ENCODE results near the gene ESYT3. TPM values are rescaled to one million over a fixed set of nuclear protein-coding genes. Genes with fewer than 3 reads are reported as not detected.

The ESYT3 gene
- total and polyA plus RNA-seq, 4 donors = under 0.01 to 0.07 (median 0.05) TPM

DNA sequence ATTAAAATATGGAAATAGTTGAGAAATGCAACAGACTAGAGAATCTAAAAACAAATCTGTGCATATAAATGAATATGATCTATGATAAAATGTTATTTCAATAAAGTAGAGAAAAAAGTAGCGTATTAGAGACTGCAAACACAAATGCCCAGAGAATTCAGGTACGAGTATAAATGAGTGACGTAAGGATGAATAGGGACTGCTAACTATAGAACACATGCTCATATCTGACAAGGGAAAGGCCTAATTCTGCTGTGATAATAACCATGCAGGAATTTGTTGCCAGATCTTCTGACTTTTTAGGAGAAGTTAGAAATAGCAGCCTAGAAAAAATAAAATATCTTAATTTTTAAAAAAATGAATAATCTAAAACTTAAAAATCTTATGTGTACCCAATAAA, 73.1 kb downstream of the ESYT3 start:
- Histone ChIP-seq H3K27me3 (ENCODE audit: control insufficient read depth in 4 of 4, insufficient read depth in 4 of 4, low read length in 3 of 4) (no peaks in the 10 kb centered on the region), H3K36me3 (ENCODE audit: control insufficient read depth in 4 of 4, insufficient read depth in 3 of 4, low read depth in 1 of 4, low read length in 3 of 4) (peaks cover 0 to 20% (median 9%) of the 10 kb centered on the region in 4 donors), H3K9me3 (ENCODE audit: control insufficient read depth in 4 of 4, low read length in 3 of 4) (no peaks in the 10 kb centered on the region), H3K4me1 (ENCODE audit: control insufficient read depth in 4 of 4, insufficient read depth in 4 of 4, low read length in 3 of 4) (no peaks in the 10 kb centered on the region), H3K27ac (ENCODE audit: low read depth in 1 of 2, low read length in 2 of 2) (no peak overlapping the region), H3K4me3 (ENCODE audit: low read depth in 1 of 3, low read length in 3 of 3) (no peak overlapping the region), H3K9ac (ENCODE audit: low read depth in 1 of 2, low read length in 2 of 2) (no peak overlapping the region)
- no peak for DNase-seq (ENCODE audit: low spot score)
- TF ChIP-seq HNF4G (IDR thresholded peaks at IDR 0.05) = no peak
- no peak for TF ChIP-seq FOXA2 (IDR thresholded peaks at IDR 0.05)
- TF ChIP-seq, protein P1, sequence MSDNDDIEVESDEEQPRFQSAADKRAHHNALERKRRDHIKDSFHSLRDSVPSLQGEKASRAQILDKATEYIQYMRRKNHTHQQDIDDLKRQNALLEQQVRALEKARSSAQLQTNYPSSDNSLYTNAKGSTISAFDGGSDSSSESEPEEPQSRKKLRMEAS (IDR thresholded peaks at IDR 0.05) = no peak
- TF ChIP-seq, protein P2, sequence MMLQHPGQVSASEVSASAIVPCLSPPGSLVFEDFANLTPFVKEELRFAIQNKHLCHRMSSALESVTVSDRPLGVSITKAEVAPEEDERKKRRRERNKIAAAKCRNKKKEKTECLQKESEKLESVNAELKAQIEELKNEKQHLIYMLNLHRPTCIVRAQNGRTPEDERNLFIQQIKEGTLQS (IDR thresholded peaks at IDR 0.05) = no peak
- no peak for TF ChIP-seq NR2F2 (IDR thresholded peaks at IDR 0.05)
- TF ChIP-seq, protein P3, sequence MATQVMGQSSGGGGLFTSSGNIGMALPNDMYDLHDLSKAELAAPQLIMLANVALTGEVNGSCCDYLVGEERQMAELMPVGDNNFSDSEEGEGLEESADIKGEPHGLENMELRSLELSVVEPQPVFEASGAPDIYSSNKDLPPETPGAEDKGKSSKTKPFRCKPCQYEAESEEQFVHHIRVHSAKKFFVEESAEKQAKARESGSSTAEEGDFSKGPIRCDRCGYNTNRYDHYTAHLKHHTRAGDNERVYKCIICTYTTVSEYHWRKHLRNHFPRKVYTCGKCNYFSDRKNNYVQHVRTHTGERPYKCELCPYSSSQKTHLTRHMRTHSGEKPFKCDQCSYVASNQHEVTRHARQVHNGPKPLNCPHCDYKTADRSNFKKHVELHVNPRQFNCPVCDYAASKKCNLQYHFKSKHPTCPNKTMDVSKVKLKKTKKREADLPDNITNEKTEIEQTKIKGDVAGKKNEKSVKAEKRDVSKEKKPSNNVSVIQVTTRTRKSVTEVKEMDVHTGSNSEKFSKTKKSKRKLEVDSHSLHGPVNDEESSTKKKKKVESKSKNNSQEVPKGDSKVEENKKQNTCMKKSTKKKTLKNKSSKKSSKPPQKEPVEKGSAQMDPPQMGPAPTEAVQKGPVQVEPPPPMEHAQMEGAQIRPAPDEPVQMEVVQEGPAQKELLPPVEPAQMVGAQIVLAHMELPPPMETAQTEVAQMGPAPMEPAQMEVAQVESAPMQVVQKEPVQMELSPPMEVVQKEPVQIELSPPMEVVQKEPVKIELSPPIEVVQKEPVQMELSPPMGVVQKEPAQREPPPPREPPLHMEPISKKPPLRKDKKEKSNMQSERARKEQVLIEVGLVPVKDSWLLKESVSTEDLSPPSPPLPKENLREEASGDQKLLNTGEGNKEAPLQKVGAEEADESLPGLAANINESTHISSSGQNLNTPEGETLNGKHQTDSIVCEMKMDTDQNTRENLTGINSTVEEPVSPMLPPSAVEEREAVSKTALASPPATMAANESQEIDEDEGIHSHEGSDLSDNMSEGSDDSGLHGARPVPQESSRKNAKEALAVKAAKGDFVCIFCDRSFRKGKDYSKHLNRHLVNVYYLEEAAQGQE (IDR thresholded peaks at IDR 0.05) = no peak
- no peak for TF ChIP-seq YY1 (IDR thresholded peaks at IDR 0.05)
- TF ChIP-seq, protein P4, sequence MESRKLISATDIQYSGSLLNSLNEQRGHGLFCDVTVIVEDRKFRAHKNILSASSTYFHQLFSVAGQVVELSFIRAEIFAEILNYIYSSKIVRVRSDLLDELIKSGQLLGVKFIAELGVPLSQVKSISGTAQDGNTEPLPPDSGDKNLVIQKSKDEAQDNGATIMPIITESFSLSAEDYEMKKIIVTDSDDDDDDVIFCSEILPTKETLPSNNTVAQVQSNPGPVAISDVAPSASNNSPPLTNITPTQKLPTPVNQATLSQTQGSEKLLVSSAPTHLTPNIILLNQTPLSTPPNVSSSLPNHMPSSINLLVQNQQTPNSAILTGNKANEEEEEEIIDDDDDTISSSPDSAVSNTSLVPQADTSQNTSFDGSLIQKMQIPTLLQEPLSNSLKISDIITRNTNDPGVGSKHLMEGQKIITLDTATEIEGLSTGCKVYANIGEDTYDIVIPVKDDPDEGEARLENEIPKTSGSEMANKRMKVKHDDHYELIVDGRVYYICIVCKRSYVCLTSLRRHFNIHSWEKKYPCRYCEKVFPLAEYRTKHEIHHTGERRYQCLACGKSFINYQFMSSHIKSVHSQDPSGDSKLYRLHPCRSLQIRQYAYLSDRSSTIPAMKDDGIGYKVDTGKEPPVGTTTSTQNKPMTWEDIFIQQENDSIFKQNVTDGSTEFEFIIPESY (IDR thresholded peaks at IDR 0.05) = no peak
- WGBS = 98% methylated on average over 3 of the region's 3 CpGs

DNA sequence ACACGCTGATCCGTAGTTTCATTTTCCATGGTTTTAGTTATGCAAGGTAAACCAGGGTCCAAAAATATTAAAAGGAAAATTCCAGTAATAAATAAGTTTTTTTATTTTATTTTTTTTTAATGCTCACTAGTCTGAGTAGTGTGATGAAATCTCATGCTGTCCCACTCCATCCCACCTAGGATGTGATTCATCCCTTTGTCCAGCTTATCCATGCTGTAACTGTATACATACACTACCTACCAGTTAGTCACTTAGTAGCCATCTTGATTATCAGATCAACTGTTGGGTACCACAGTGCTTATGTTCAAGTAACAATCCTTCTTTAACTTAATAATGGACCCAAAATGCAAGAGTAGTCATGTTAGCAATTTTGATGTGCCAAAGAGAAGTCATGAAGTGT, 75.2 kb downstream of the ESYT3 start:
- 98% methylated on average over 2 of the region's 2 CpGs for WGBS
- peaks cover 0 to 16% (median 7%) of the 10 kb centered on the region in 4 donors for H3K36me3 ChIP-seq (ENCODE audit: control insufficient read depth in 4 of 4, insufficient read depth in 3 of 4, low read depth in 1 of 4, low read length in 3 of 4)
- TF ChIP-seq EGR1 (IDR thresholded peaks at IDR 0.05; ENCODE audit: low read depth in 2 of 2) = no peak
- no peak for TF ChIP-seq JUND (IDR thresholded peaks at IDR 0.05)
- no peak for TF ChIP-seq HNF4A (conservative IDR thresholded peaks at IDR 0.05)
- TF ChIP-seq, protein P5, sequence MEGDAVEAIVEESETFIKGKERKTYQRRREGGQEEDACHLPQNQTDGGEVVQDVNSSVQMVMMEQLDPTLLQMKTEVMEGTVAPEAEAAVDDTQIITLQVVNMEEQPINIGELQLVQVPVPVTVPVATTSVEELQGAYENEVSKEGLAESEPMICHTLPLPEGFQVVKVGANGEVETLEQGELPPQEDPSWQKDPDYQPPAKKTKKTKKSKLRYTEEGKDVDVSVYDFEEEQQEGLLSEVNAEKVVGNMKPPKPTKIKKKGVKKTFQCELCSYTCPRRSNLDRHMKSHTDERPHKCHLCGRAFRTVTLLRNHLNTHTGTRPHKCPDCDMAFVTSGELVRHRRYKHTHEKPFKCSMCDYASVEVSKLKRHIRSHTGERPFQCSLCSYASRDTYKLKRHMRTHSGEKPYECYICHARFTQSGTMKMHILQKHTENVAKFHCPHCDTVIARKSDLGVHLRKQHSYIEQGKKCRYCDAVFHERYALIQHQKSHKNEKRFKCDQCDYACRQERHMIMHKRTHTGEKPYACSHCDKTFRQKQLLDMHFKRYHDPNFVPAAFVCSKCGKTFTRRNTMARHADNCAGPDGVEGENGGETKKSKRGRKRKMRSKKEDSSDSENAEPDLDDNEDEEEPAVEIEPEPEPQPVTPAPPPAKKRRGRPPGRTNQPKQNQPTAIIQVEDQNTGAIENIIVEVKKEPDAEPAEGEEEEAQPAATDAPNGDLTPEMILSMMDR (IDR thresholded peaks at IDR 0.05; ENCODE audit: low read depth, low read length, missing input control) = no peak
- TF ChIP-seq, protein P4 (IDR thresholded peaks at IDR 0.05) = no peak
- no peak for TF ChIP-seq TAF1 (conservative IDR thresholded peaks at IDR 0.05)
- no peak for TF ChIP-seq HNF4G (IDR thresholded peaks at IDR 0.05)
- TF ChIP-seq, protein P2 (IDR thresholded peaks at IDR 0.05) = no peak
- no peak for TF ChIP-seq FOXA2 (IDR thresholded peaks at IDR 0.05)
- TF ChIP-seq RAD21 (IDR thresholded peaks at IDR 0.05) = no peak
- no peak for TF ChIP-seq GABPA (IDR thresholded peaks at IDR 0.05 in 1 of 2, conservative IDR thresholded peaks at IDR 0.05 in 1 of 2)
- no peak for TF ChIP-seq SP1 (IDR thresholded peaks at IDR 0.05)

More for the DNA sequence above, 75.2 kb downstream of the ESYT3 start:
- no peaks in the 10 kb centered on the region for H3K4me1 ChIP-seq (ENCODE audit: control insufficient read depth in 4 of 4, insufficient read depth in 4 of 4, low read length in 3 of 4)
- no peak for DNase-seq (ENCODE audit: low spot score)
- H3K4me3 ChIP-seq (ENCODE audit: low read depth in 1 of 3, low read length in 3 of 3) = no peak overlapping the region
- no peaks in the 10 kb centered on the region for H3K9me3 ChIP-seq (ENCODE audit: control insufficient read depth in 4 of 4, low read length in 3 of 4)
- no peak overlapping the region for H3K27ac ChIP-seq (ENCODE audit: low read depth in 1 of 2, low read length in 2 of 2)
- H3K9ac ChIP-seq (ENCODE audit: low read depth in 1 of 2, low read length in 2 of 2) = no peak overlapping the region
- H3K27me3 ChIP-seq (ENCODE audit: control insufficient read depth in 4 of 4, insufficient read depth in 4 of 4, low read length in 3 of 4) = no peaks in the 10 kb centered on the region

Measured in liver (tissue), 9 donors.